ENCODE results near the gene CRIP2.
A peak's percentile ranks its signal among the peaks of the same experiment; 100 is the strongest.

CRIP2 gene

GRCh38 chr14:105444859-105445258, 29.8 kb upstream of the CRIP2 start:
- no peak for DNase-seq (ENCODE audit: low read depth in 2 of 2, low spot score in 1 of 2)

DNA sequence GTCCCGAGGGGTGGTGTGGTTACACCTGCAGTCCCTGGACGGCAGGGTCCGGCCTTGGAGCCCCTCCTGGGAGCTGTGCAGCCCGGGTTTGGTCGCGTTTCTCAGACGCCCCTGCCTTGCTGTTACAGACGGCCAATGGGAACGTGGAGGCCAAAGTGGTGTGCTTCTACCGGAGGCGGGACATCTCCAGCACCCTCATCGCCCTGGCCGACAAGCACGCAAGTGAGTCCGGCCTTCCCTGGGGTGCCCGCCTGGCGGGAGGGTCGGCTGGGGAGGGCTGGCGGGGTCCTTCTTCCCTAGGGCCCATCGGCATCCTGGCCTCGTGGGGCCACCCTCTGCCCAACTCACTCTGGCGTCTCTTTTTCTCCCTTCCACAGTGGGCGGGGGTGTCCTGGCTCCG, 29.3 kb upstream of the CRIP2 start:
- DNase-seq (ENCODE audit: low read depth in 2 of 2, low spot score in 1 of 2), result no peak

GRCh38 chr14:105445901-105446845, 28.4 kb upstream of the CRIP2 start:
- DNase-seq (ENCODE audit: low read depth in 2 of 2, low spot score in 1 of 2), result no peak

DNA sequence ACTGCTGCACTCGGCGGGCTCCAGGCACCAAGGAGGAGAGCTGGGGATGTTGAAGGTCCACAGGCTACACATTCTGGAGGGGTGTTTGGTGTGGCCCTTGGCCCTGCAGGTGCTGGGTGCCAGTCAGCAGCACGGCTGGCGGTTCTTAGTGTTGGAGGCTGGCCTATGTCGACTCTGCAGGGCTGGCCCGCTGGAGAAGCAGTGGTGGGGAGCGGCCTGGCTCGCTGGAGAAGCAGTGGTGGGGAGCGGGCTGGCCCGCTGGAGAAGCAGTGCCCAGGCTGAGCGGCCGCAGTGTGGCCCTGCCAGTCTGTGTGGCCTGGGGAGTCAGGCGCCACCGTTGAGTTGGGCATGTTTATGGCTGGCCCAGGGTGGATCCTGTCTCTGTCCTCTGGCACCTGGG, 27.6 kb upstream of the CRIP2 start:
- no peak for DNase-seq (ENCODE audit: low read depth in 2 of 2, low spot score in 1 of 2)

GRCh38 chr14:105447651-105448640, 26.7 kb upstream of the CRIP2 start:
- DNase-seq (ENCODE audit: low read depth in 2 of 2, low spot score in 1 of 2), result no peak

GRCh38 chr14:105448706-105449111, 25.9 kb upstream of the CRIP2 start:
- peak; percentile 25 to 55 for DNase-seq (ENCODE audit: low read depth in 2 of 2, low spot score in 1 of 2)

- no peak for DNase-seq (ENCODE audit: low read depth in 2 of 2, low spot score in 1 of 2)
Measured at GRCh38 chr14:105449276-105450122, 25.1 kb upstream of the CRIP2 start.

GRCh38 chr14:105450123-105450505, 24.5 kb upstream of the CRIP2 start:
- no peak for DNase-seq (ENCODE audit: low read depth in 2 of 2, low spot score in 1 of 2)

GRCh38 chr14:105450864-105451720, 23.5 kb upstream of the CRIP2 start:
- no peak for DNase-seq (ENCODE audit: low read depth in 2 of 2, low spot score in 1 of 2)

DNA sequence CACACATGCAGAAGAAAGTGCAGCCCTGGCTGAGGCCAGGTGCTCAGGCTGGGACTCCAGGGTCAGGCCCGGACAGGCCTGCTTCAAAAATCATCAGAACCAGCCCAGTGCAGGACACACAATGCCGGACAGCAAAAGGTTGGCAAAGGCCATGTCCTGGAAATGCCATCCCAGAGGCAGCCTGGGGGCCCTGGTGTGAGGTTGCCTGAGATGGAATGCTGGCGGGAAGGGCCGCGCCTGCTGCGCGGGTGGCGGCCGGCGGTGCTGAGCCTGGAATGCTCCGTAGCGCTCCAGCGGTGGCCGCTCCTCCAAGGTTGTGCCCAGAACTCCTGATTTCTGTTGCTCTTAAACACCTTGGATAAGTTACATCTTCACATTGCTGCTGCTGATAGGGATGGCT, 21.7 kb upstream of the CRIP2 start:
- no peak for DNase-seq (ENCODE audit: low read depth in 2 of 2, low spot score in 1 of 2)

GRCh38 chr14:105453847-105454246, 20.8 kb upstream of the CRIP2 start:
- no peak for DNase-seq (ENCODE audit: low read depth in 2 of 2, low spot score in 1 of 2)

GRCh38 chr14:105455086-105455640, 19.5 kb upstream of the CRIP2 start:
- DNase-seq (ENCODE audit: low read depth in 2 of 2, low spot score in 1 of 2), result no peak

DNA sequence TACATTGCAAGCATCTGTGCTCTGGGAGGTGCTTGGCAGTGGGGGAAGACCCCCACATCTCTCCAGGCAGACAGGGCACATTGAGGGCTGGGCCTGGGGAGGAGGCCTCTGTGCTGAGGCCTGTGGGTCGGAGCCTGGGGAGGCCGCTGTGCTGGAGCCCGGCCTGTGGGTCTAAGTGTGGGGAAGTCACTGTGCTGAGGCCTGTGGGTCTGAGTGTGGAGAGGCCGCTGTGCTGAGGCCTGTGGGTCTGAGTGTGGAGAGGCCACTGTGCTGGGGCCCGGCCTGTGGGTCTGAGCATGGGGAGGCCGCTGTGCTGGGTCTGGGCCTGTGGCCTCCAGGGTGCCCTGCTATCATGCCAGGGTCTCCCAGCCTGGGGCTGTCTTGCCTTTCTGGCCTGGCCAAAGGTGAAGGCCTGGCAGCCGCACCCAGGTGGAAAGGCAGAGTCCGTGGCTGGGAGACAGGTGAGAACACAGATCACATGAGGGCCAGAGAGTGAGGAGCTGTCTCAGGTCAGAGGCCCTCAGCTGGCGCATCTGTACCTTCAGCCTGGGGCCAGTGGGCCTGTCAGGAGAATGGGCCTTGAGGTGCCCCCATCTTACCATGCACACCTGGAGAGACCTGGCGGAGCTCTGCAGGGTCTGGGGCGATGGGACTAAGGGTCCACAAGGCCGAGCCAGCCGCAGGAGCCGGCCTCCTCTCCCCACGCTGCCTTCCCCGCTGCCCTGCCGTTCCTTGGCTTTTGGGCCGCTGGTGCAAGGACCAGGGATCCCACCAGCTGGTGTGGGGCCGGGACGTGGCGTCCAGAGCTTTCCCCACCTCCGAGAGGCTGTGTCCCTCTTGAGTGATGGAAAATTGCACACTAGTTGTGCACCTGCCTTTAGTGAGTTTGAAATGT, 18.6 kb upstream of the CRIP2 start:
- DNase-seq (ENCODE audit: low read depth in 2 of 2, low spot score in 1 of 2), result no peak

DNA sequence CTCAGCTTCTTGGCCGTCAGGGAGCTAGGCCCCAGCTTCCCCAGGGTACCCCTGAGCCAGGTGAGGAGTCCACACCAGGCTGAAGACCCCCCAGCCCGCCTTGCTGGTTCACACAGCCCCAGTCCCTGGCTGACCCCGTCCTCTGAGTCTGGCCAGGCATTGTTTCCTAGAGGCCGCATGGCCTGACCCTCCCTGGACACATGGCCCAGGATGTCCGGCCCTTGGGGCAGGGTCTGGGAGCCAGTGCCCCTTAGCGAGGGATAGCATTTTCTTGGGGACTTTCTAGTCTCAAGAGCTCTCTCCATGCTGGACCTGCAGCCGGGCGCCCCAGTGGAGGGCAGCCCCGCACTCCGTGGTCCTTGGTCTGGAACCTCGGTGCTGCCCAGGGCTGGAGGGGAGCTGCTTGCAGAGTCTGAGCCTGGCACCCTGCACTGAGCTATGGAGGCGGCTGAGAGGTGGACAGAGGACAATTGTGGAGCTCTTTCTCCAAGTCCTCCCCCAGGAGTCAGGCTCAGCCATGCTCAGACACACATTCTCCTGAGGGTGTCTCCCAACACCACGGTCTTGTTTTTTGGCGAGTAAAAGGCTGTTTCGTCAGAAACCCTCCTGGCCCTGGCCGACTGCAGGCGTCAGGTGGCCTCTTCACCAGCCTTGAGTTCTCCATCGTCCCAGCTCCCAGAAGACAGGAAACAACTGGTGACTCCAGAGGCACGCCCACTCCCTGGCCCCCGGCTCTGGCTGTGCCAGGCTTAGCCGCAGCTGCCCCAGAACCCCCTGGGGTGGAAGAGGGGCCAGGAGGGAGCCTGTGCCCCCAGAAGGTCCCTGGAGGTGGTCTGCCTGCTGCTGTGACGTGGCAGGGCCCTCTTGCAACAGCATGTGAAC, 17.6 kb upstream of the CRIP2 start:
- DNase-seq (ENCODE audit: low read depth in 2 of 2, low spot score in 1 of 2), result no peak

DNA sequence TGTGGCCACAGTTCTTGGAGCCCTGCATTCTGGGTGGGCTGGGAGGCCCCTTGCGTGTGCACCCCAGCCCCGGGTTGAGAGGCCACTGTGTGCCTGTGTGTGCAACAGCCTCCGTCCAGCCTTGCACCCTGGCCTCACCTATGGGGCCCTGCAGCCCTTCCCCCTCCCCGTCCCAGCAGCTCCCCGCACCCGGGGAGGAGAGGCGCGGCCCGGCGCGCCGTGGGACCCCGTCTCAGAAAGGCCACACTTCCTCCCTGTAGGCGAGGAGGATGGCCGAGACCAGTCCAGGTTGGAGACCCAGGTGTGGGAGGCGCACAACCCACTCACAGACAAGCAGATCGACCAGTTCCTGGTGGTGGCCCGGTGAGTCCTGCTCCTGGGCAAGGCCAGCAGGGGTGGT, 16.6 kb upstream of the CRIP2 start:
- no peak for DNase-seq (ENCODE audit: low read depth in 2 of 2, low spot score in 1 of 2)

GRCh38 chr14:105458571-105458970, 16.1 kb upstream of the CRIP2 start:
- no peak for DNase-seq (ENCODE audit: low read depth in 2 of 2, low spot score in 1 of 2)

- no peak for DNase-seq (ENCODE audit: low read depth in 2 of 2, low spot score in 1 of 2)
Measured at GRCh38 chr14:105460116-105460515, 14.5 kb upstream of the CRIP2 start.

- no peak for DNase-seq (ENCODE audit: low read depth in 2 of 2, low spot score in 1 of 2)
Measured at GRCh38 chr14:105460616-105461015, 14.0 kb upstream of the CRIP2 start.

Measured in stimulated activated CD8-positive, alpha-beta memory T cell treated with anti-CD3 and anti-CD28 coated beads, Interleukin-4, amount 100 ng/mL, for 1 hour (primary cell).